Ramos (cell line): Measurements from ENCODE around the gene NTSR1.

Experiments
- in situ Hi-C: fragments of 300-500 bp; cut with MboI; formaldehyde crosslinking; loops from one replicate; pipeline ENCODE4 v1.14.3; 2022; ENCODE audit warnings: low sequenced_read_pairs; ENCODE audit not compliant: unreplicated experiment

NTSR1 gene

GRCh38 chr20:62752181-62752670, 43.6 kb downstream of the NTSR1 start:
- in situ Hi-C loops: no loop called here

GRCh38 chr20:62752671-62753501, 44.2 kb downstream of the NTSR1 start:
- in situ Hi-C loops: no loop called here

- in situ Hi-C loops: no loop called here
Observed at GRCh38 chr20:62753626-62754025, 45.0 kb downstream of the NTSR1 start.

GRCh38 chr20:62754122-62754990, 45.7 kb downstream of the NTSR1 start:
- in situ Hi-C loops: no loop called here

GRCh38 chr20:62754991-62755356, 46.3 kb downstream of the NTSR1 start:
- in situ Hi-C loops: no loop called here

- in situ Hi-C loops: no loop called here
Observed at GRCh38 chr20:62755817-62756724, 47.4 kb downstream of the NTSR1 start.

GRCh38 chr20:62758226-62758912, 49.7 kb downstream of the NTSR1 start:
- in situ Hi-C loops: no loop called here

- in situ Hi-C loops: no loop called here
Observed at GRCh38 chr20:62759981-62760431, 51.4 kb downstream of the NTSR1 start.

GRCh38 chr20:62760471-62760855, 51.8 kb downstream of the NTSR1 start:
- in situ Hi-C loops: no loop called here

- in situ Hi-C loops: no loop called here
Observed at GRCh38 chr20:62760856-62761758, 52.5 kb downstream of the NTSR1 start.

GRCh38 chr20:62761759-62762131, 53.1 kb downstream of the NTSR1 start:
- in situ Hi-C loops: no loop called here

GRCh38 chr20:62762376-62762775, 53.7 kb downstream of the NTSR1 start:
- in situ Hi-C loops: no loop called here

GRCh38 chr20:62762801-62763368, 54.2 kb downstream of the NTSR1 start:
- in situ Hi-C loops: no loop called here

GRCh38 chr20:62763404-62763803, 54.8 kb downstream of the NTSR1 start:
- in situ Hi-C loops: no loop called here

- in situ Hi-C loops: no loop called here
Observed at GRCh38 chr20:62764156-62764935, 55.7 kb downstream of the NTSR1 start.

- in situ Hi-C loops: no loop called here
Observed at GRCh38 chr20:62765021-62765420, 56.4 kb downstream of the NTSR1 start.

- in situ Hi-C loops: no loop called here
Observed at GRCh38 chr20:62765432-62766070, 56.9 kb downstream of the NTSR1 start.
